Hematopoietic multipotent progenitor cell treated with erythropoietin and hydrocortisone succinate and interleukin-3 and kit ligand, for 4 days (in vitro differentiated cells): ENCODE measurements around the gene BICD2.
"Not testable (repeated sequence)": the region's sequence is repeated elsewhere in the genome, so short reads cannot be mapped to it uniquely, and the experiment has no call there.

Experiments
- DNase-seq: peaks from one replicate; pipeline ENCODE4 v3.0.0-alpha.2; 2015

The BICD2 gene

GRCh38 chr9:92770360-92770995, 5.8 kb upstream of the BICD2 start:
- peak; percentile 89 for DNase-seq

GRCh38 chr9:92769990-92770359, 5.3 kb upstream of the BICD2 start:
- no peak for DNase-seq

GRCh38 chr9:92769286-92769685, 4.7 kb upstream of the BICD2 start:
- no peak for DNase-seq

- DNase-seq: not testable (repeated sequence)
Observed at GRCh38 chr9:92768816-92769215, 4.2 kb upstream of the BICD2 start.

GRCh38 chr9:92767066-92768054, 2.7 kb upstream of the BICD2 start:
- no peak for DNase-seq

GRCh38 chr9:92764988-92765936, 629 bp upstream of the BICD2 start:
- DNase-seq: peak; percentile 99

GRCh38 chr9:92763721-92764380, 782 bp downstream of the BICD2 start:
- peak; percentile 82 for DNase-seq

GRCh38 chr9:92762781-92763708, 1.6 kb downstream of the BICD2 start:
- peak; percentile 51 for DNase-seq

GRCh38 chr9:92762196-92762595, 2.4 kb downstream of the BICD2 start:
- DNase-seq: no peak

- peak; percentile 83 for DNase-seq
Observed at GRCh38 chr9:92761686-92762085, 2.9 kb downstream of the BICD2 start.

GRCh38 chr9:92760494-92760893, 4.1 kb downstream of the BICD2 start:
- DNase-seq: no peak

GRCh38 chr9:92760070-92760469, 4.6 kb downstream of the BICD2 start:
- no peak for DNase-seq

- no peak for DNase-seq
Observed at GRCh38 chr9:92759446-92759845, 5.2 kb downstream of the BICD2 start.

GRCh38 chr9:92756792-92757191, 7.8 kb downstream of the BICD2 start:
- peak; percentile 67 for DNase-seq

- no peak for DNase-seq
Observed at GRCh38 chr9:92754091-92754745, 10.4 kb downstream of the BICD2 start.

GRCh38 chr9:92752812-92753404, 11.7 kb downstream of the BICD2 start:
- DNase-seq: no peak

- no peak for DNase-seq
Observed at GRCh38 chr9:92749934-92750315, 14.7 kb downstream of the BICD2 start.

- DNase-seq: no peak
Observed at GRCh38 chr9:92749071-92749933, 15.3 kb downstream of the BICD2 start.

GRCh38 chr9:92748233-92748497, 16.5 kb downstream of the BICD2 start:
- no peak for DNase-seq
